ENCODE measurements around the gene RGS17. TPM values are rescaled to one million over a fixed set of nuclear protein-coding genes. Genes with fewer than 3 reads are reported as not detected.

RGS17 gene
- total and polyA plus RNA-seq, 10 of the 15 experiments (the other 5 are each of a cell fraction or from before 2014, with no cell fraction given) = 0.06 to 0.29 (median 0.14) TPM; not detected in 4

DNA sequence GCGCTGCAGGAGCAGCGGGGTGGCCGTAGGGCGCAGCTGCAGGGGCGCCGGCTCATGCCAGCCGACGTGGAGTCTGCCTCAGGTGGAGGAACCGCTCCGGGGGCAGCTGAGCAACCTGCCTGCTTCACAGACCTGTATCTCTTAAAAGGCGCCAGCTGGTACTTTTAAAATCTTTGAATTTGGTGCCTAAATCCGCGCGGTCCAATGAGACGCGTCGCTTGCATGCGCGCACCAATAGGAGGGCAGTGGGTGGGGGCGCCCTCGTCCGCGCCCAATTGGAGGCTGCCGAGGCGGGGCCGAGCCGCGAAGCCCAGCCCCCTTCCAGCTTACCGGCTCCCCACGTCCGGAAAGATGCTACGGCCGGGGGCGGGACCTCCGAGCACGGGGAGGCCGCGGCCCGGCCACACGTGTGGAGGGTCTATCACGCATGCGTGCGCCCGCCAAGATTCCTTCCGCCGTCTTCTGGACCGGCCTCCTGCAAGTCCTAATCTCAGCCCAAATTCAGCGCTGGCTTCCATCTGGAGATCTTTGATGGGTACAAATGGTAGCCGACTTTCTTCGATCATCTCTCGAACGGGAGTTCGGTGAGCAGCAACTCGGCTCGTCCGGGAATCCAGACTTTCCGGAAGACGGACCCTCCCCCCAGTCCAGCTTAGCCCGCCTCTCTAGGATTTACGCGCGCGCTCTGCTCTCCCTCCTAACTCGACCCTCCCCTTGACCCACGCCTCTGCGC lies 148.0 kb downstream of the RGS17 start, which contains the start of gene FBXO5 (continued):
- TF ChIP-seq RELA (IDR thresholded peaks at IDR 0.05; ENCODE audit: borderline replicate concordance, partially characterized antibody) = no peak
- TF ChIP-seq IKZF2 (IDR thresholded peaks at IDR 0.05) = peak in 1 of 2 experiments; percentile 12; a peak in 1 of 4 replicates
- TF ChIP-seq RAD51 (IDR thresholded peaks at IDR 0.05) = no peak
- TF ChIP-seq RAD21 (IDR thresholded peaks at IDR 0.05; ENCODE audit: insufficient read depth, low read depth, low read length) = no peak
- peak; percentile 94; the same call in 1 of the 2 replicates for TF ChIP-seq IKZF1 (conservative IDR thresholded peaks at IDR 0.05)
- peak; percentile 100 for TF ChIP-seq NFYB (IDR thresholded peaks at IDR 0.05; ENCODE audit: insufficient read depth, low read depth, low read length)
- TF ChIP-seq RCOR1 (conservative IDR thresholded peaks at IDR 0.05; ENCODE audit: low read depth, low read length) = no peak
- TF ChIP-seq EED (IDR thresholded peaks at IDR 0.05; ENCODE audit: low read depth) = no peak
- peak; percentile 94 for TF ChIP-seq CHD2 (IDR thresholded peaks at IDR 0.05; ENCODE audit: borderline replicate concordance, low read depth, low read length)
- TF ChIP-seq RBBP5 (conservative IDR thresholded peaks at IDR 0.05) = no peak
- peak; percentile 79 for TF ChIP-seq POLR2A (IDR thresholded peaks at IDR 0.05; ENCODE audit: low read depth, low read length)
- TF ChIP-seq TCF7 (IDR thresholded peaks at IDR 0.05; ENCODE audit: borderline replicate concordance) = no peak
- TF ChIP-seq, protein P1, sequence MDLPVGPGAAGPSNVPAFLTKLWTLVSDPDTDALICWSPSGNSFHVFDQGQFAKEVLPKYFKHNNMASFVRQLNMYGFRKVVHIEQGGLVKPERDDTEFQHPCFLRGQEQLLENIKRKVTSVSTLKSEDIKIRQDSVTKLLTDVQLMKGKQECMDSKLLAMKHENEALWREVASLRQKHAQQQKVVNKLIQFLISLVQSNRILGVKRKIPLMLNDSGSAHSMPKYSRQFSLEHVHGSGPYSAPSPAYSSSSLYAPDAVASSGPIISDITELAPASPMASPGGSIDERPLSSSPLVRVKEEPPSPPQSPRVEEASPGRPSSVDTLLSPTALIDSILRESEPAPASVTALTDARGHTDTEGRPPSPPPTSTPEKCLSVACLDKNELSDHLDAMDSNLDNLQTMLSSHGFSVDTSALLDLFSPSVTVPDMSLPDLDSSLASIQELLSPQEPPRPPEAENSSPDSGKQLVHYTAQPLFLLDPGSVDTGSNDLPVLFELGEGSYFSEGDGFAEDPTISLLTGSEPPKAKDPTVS (IDR thresholded peaks at IDR 0.05; ENCODE audit: low read depth, low read length) = no peak
- peak; percentile 56; the same call in 1 of the 2 replicates for TF ChIP-seq GABPA (IDR thresholded peaks at IDR 0.05; ENCODE audit: low read depth)
- TF ChIP-seq RB1 (IDR thresholded peaks at IDR 0.05; ENCODE audit: borderline replicate concordance) = peak; percentile 92
- no peak for TF ChIP-seq CHD4 (IDR thresholded peaks at IDR 0.05)
- TF ChIP-seq, protein P2, sequence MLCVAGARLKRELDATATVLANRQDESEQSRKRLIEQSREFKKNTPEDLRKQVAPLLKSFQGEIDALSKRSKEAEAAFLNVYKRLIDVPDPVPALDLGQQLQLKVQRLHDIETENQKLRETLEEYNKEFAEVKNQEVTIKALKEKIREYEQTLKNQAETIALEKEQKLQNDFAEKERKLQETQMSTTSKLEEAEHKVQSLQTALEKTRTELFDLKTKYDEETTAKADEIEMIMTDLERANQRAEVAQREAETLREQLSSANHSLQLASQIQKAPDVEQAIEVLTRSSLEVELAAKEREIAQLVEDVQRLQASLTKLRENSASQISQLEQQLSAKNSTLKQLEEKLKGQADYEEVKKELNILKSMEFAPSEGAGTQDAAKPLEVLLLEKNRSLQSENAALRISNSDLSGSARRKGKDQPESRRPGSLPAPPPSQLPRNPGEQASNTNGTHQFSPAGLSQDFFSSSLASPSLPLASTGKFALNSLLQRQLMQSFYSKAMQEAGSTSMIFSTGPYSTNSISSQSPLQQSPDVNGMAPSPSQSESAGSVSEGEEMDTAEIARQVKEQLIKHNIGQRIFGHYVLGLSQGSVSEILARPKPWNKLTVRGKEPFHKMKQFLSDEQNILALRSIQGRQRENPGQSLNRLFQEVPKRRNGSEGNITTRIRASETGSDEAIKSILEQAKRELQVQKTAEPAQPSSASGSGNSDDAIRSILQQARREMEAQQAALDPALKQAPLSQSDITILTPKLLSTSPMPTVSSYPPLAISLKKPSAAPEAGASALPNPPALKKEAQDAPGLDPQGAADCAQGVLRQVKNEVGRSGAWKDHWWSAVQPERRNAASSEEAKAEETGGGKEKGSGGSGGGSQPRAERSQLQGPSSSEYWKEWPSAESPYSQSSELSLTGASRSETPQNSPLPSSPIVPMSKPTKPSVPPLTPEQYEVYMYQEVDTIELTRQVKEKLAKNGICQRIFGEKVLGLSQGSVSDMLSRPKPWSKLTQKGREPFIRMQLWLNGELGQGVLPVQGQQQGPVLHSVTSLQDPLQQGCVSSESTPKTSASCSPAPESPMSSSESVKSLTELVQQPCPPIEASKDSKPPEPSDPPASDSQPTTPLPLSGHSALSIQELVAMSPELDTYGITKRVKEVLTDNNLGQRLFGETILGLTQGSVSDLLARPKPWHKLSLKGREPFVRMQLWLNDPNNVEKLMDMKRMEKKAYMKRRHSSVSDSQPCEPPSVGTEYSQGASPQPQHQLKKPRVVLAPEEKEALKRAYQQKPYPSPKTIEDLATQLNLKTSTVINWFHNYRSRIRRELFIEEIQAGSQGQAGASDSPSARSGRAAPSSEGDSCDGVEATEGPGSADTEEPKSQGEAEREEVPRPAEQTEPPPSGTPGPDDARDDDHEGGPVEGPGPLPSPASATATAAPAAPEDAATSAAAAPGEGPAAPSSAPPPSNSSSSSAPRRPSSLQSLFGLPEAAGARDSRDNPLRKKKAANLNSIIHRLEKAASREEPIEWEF (IDR thresholded peaks at IDR 0.05; ENCODE audit: insufficient replicate concordance, low read depth, low read length) = no peak
- 0 out of 2 replicates have a peak, but pooled peaks have one; percentile 8 for TF ChIP-seq HCFC1 (IDR thresholded peaks at IDR 0.05; ENCODE audit: low read length)
- TF ChIP-seq LARP7 (IDR thresholded peaks at IDR 0.05) = no peak
- TF ChIP-seq, protein P3, sequence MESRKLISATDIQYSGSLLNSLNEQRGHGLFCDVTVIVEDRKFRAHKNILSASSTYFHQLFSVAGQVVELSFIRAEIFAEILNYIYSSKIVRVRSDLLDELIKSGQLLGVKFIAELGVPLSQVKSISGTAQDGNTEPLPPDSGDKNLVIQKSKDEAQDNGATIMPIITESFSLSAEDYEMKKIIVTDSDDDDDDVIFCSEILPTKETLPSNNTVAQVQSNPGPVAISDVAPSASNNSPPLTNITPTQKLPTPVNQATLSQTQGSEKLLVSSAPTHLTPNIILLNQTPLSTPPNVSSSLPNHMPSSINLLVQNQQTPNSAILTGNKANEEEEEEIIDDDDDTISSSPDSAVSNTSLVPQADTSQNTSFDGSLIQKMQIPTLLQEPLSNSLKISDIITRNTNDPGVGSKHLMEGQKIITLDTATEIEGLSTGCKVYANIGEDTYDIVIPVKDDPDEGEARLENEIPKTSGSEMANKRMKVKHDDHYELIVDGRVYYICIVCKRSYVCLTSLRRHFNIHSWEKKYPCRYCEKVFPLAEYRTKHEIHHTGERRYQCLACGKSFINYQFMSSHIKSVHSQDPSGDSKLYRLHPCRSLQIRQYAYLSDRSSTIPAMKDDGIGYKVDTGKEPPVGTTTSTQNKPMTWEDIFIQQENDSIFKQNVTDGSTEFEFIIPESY (IDR thresholded peaks at IDR 0.05) = no peak
- TF ChIP-seq TCF12 (IDR thresholded peaks at IDR 0.05; ENCODE audit: low read depth, low read length) = peak; percentile 65; the same call in 1 of the 2 replicates
- no peak for TF ChIP-seq IRF4 (IDR thresholded peaks at IDR 0.05; ENCODE audit: low read depth, low read length)
- no peak for TF ChIP-seq ZBED1 (IDR thresholded peaks at IDR 0.05; ENCODE audit: borderline replicate concordance)
- no peak for TF ChIP-seq NRF1 (conservative IDR thresholded peaks at IDR 0.05; ENCODE audit: low read depth, low read length)
- no peak for TF ChIP-seq MYB (IDR thresholded peaks at IDR 0.05; ENCODE audit: borderline replicate concordance, low read depth, low read length)
